Measurements from ENCODE around the gene BTN3A1. TPM values are rescaled to one million over a fixed set of nuclear protein-coding genes. Genes with fewer than 3 reads are reported as not detected.
"Not testable (repeated sequence)": the region's sequence is repeated elsewhere in the genome, so short reads cannot be mapped to it uniquely, and the experiment has no call there.

BTN3A1 gene
- 100.0 and 101 TPM in 2 replicates for total RNA-seq

- intact Hi-C loops (cut with micrococcal nuclease) = loop anchor here (1.0 to 5.0 kb wide), 11 partner anchors 19 to 1470 kb away; partner anchors contain the start of genes BTN2A1, BTN2A2, BTN3A2 and BTN3A3
Measured at GRCh38 chr6:26401987-26402658, at the start of gene BTN3A1. Gene BTN3A1, plus strand, starts transcription at chr6:26402275. Its CDS starts 3,289 bp downstream, at chr6:26405564.

GRCh38 chr6:26352315-26352714 lies 49.8 kb upstream of the BTN3A1 start:
- intact Hi-C loops (cut with micrococcal nuclease) = no loop called here

- intact Hi-C loops (cut with micrococcal nuclease) = no loop called here
Measured at GRCh38 chr6:26354162-26354561, 47.9 kb upstream of the BTN3A1 start.

GRCh38 chr6:26355366-26355765 lies 46.7 kb upstream of the BTN3A1 start:
- intact Hi-C loops (cut with micrococcal nuclease) = no loop called here

- intact Hi-C loops (cut with micrococcal nuclease) = not testable (repeated sequence)
Measured at GRCh38 chr6:26357543-26357942, 44.5 kb upstream of the BTN3A1 start.

GRCh38 chr6:26358511-26358981 lies 43.5 kb upstream of the BTN3A1 start:
- intact Hi-C loops (cut with micrococcal nuclease) = no loop called here

GRCh38 chr6:26359765-26360164 lies 42.3 kb upstream of the BTN3A1 start:
- intact Hi-C loops (cut with micrococcal nuclease) = no loop called here

- intact Hi-C loops (cut with micrococcal nuclease) = no loop called here
Measured at GRCh38 chr6:26360451-26361416, 41.3 kb upstream of the BTN3A1 start.

GRCh38 chr6:26361544-26361943 lies 40.5 kb upstream of the BTN3A1 start:
- intact Hi-C loops (cut with micrococcal nuclease) = no loop called here

- intact Hi-C loops (cut with micrococcal nuclease) = no loop called here
Measured at GRCh38 chr6:26362093-26362835, 39.8 kb upstream of the BTN3A1 start.

GRCh38 chr6:26362836-26363220 lies 39.2 kb upstream of the BTN3A1 start:
- intact Hi-C loops (cut with micrococcal nuclease) = no loop called here

- intact Hi-C loops (cut with micrococcal nuclease) = no loop called here
Measured at GRCh38 chr6:26363882-26364701, 38.0 kb upstream of the BTN3A1 start.

- intact Hi-C loops (cut with micrococcal nuclease) = loop anchor here (1.0 kb wide), 11 partner anchors 18 to 231 kb away; partner anchors contain the start of genes ABT1, BTN2A1, BTN2A2 and BTN3A1
Measured at GRCh38 chr6:26365633-26365995, 36.5 kb upstream of the BTN3A1 start.

GRCh38 chr6:26366504-26366903 lies 35.6 kb upstream of the BTN3A1 start:
- intact Hi-C loops (cut with micrococcal nuclease) = no loop called here

GRCh38 chr6:26367114-26367513 lies 35.0 kb upstream of the BTN3A1 start:
- intact Hi-C loops (cut with micrococcal nuclease) = no loop called here

GRCh38 chr6:26371813-26372212 lies 30.3 kb upstream of the BTN3A1 start:
- intact Hi-C loops (cut with micrococcal nuclease) = not testable (repeated sequence)

- intact Hi-C loops (cut with micrococcal nuclease) = no loop called here
Measured at GRCh38 chr6:26372308-26373144, 29.5 kb upstream of the BTN3A1 start.

GRCh38 chr6:26375270-26375669 lies 26.8 kb upstream of the BTN3A1 start:
- intact Hi-C loops (cut with micrococcal nuclease) = no loop called here

GRCh38 chr6:26377719-26378118 lies 24.4 kb upstream of the BTN3A1 start:
- intact Hi-C loops (cut with micrococcal nuclease) = no loop called here

GRCh38 chr6:26378143-26378542 lies 23.9 kb upstream of the BTN3A1 start:
- intact Hi-C loops (cut with micrococcal nuclease) = not testable (repeated sequence)

All from T-helper 1 cell treated with Interleukin-12 subunit alpha and Interleukin-12 subunit beta and Interleukin-4 antibody, amounts not matched to agents 30 ng/mL and 1 ng/mL, for 36 hours (primary cell).